HCT116 (cell line): ENCODE results near the gene B3GALT2. TPM values are rescaled to one million over a fixed set of nuclear protein-coding genes. Genes with fewer than 3 reads are reported as not detected.

Experiments used
- ATAC-seq: fragments of 200-7000 bp; cut with Tn5 transposase; 2 replicates; pipeline ENCODE4 v1.9.1; 2020; ENCODE audit warnings: mild to moderate bottlenecking, moderate library complexity
- BruUV-seq: library from RNA; stranded (reverse); fragments of 400-500 nt; replicated peaks from 2 replicates; lab custom pipeline; 2021; lab: Mats Ljungman, UMichigan
- CTCF ChIA-PET: fragments of 300-600 bp; sonication (Branson Sonifier 250); formaldehyde crosslinking; loops from one replicate; lab custom pipeline; 2021; ENCODE audit warnings: antibody characterized with exemption; lab: Charles Lee
- POLR2A ChIA-PET: fragments of 300-600, 350-600 bp; sonication (Branson Sonifier 250); formaldehyde crosslinking; loops from one replicate; lab custom pipeline; 2021; ENCODE audit warnings: antibody characterized with exemption; lab: Charles Lee
- RAD21 ChIA-PET, 2 experiments: fragments of 300-600 bp; sonication (Branson Sonifier 250); formaldehyde crosslinking; loops; one replicate each; lab custom pipeline; 2023; ENCODE audit warnings: low total read pairs in 2 of 2; ENCODE audit not compliant: uncharacterized antibody in 2 of 2, unreplicated experiment in 2 of 2, low non-redundant PET in 1 of 2; lab: Charles Lee
- DNase-seq: peaks from one replicate; pipeline ENCODE4 v3.0.0-alpha.2; 2010; ENCODE audit warnings: low read depth, low spot score
- H2AFZ ChIP-seq: fragments of 200-600 bp; shearing (Covaris generic), sonication (generic); 2 replicates; pipeline ENCODE4 v1.6.1; 2017; ENCODE audit warnings: low read depth, mixed run types, mixed read lengths, antibody characterized with exemption, low read length; ENCODE audit not compliant: poor library complexity, severe bottlenecking
- H3K27ac ChIP-seq: 2 replicates; pipeline ENCODE4 v1.5.1; 2012; ENCODE audit warnings: low read depth, low read length
- H3K27me3 ChIP-seq: fragments of 200-600 bp; sonication (generic); 2 replicates; pipeline ENCODE4 v1.6.1; 2016; ENCODE audit warnings: mixed run types, low read length, mixed read lengths; ENCODE audit not compliant: insufficient read depth
- H3K36me3 ChIP-seq, 2 experiments: fragments of 200-500 bp in 1 of 2; fragments of 200-600 bp in 1 of 2; sonication (Bioruptor generic) in 1 of 2; sonication (generic) in 1 of 2; 2 replicates each; pipeline versions ENCODE4 v1.5.1 to v1.6.1; 2014 to 2016; ENCODE audit warnings: low read length in 2 of 2, inconsistent platforms in 1 of 2, mixed read lengths in 1 of 2, mixed run types in 1 of 2; ENCODE audit not compliant: insufficient read depth in 2 of 2, control insufficient read depth in 1 of 2
- H3K4me1 ChIP-seq, 2 experiments: fragments of 200-600 bp in 1 of 2; sonication (generic) in 1 of 2; 2 replicates each; pipeline versions ENCODE4 v1.5.1 to v1.6.1; 2012 to 2017; ENCODE audit warnings: low read length in 2 of 2, inconsistent platforms in 1 of 2, mild to moderate bottlenecking in 1 of 2, mixed read lengths in 1 of 2, mixed run types in 1 of 2, moderate library complexity in 1 of 2; ENCODE audit not compliant: insufficient read depth in 2 of 2, control insufficient read depth in 1 of 2
- H3K4me2 ChIP-seq: fragments of 200-600 bp; sonication (generic); 2 replicates; pipeline ENCODE4 v1.6.1; 2017; ENCODE audit warnings: mixed run types, low read length, mixed read lengths
- H3K4me3 ChIP-seq, 2 experiments: fragments of 200-600 bp in 1 of 2; sonication (generic) in 1 of 2; replicated peaks in 1 of 2; 2 replicates each; pipeline ENCODE4 v1.5.1; 2011 to 2016; ENCODE audit warnings: low read length in 2 of 2, control low read depth in 1 of 2, low read depth in 1 of 2, mild to moderate bottlenecking in 1 of 2, mixed read lengths in 1 of 2, mixed run types in 1 of 2
- H3K79me2 ChIP-seq: fragments of 200-600 bp; sonication (generic); 2 replicates; pipeline ENCODE4 v1.6.1; 2017; ENCODE audit warnings: mild to moderate bottlenecking, mixed run types, low read length, moderate library complexity, mixed read lengths; ENCODE audit not compliant: insufficient read depth
- H3K9ac ChIP-seq: fragments of 200-600 bp; sonication (generic); 2 replicates; pipeline ENCODE4 v1.6.1; 2016; ENCODE audit warnings: low read length, mixed read lengths
- H3K9me2 ChIP-seq: fragments of 200-600 bp; sonication (generic), shearing (Covaris generic); 2 replicates; pipeline ENCODE4 v1.6.1; 2017; ENCODE audit warnings: mixed run types, mild to moderate bottlenecking, moderate library complexity; ENCODE audit not compliant: insufficient read depth
- H3K9me3 ChIP-seq, 2 experiments: fragments of 200-500 bp in 1 of 2; fragments of 200-600 bp in 1 of 2; sonication (Bioruptor generic) in 1 of 2; sonication (generic) in 1 of 2; 2 replicates each; pipeline ENCODE4 v1.6.1; 2014 to 2017; ENCODE audit warnings: low read length in 2 of 2, mixed read lengths in 2 of 2, inconsistent platforms in 1 of 2, low read depth in 1 of 2, mild to moderate bottlenecking in 1 of 2, mixed run types in 1 of 2, moderate library complexity in 1 of 2; ENCODE audit not compliant: control insufficient read depth in 1 of 2, insufficient read depth in 1 of 2
- H4K20me1 ChIP-seq: fragments of 200-600 bp; sonication (generic), shearing (Covaris generic); 2 replicates; pipeline ENCODE4 v1.6.1; 2017; ENCODE audit warnings: mixed run types, mild to moderate bottlenecking, moderate library complexity; ENCODE audit not compliant: insufficient read depth
- EZH2phosphoT487 ChIP-seq: fragments of 200-600 bp; IDR thresholded peaks from 2 replicates; pipeline ENCODE4 v1.6.1; 2018; ENCODE audit warnings: antibody characterized with exemption, borderline replicate concordance
- RAD21 ChIP-seq: IDR thresholded peaks from 2 replicates; pipeline ENCODE4 v1.6.1; 2012; ENCODE audit warnings: low read depth, mild to moderate bottlenecking
- REST ChIP-seq: IDR thresholded peaks from 2 replicates; pipeline ENCODE4 v1.6.1; 2012; ENCODE audit warnings: low read depth
- SIN3A ChIP-seq: IDR thresholded peaks from 2 replicates; pipeline ENCODE4 v1.6.1; 2012; ENCODE audit warnings: low read depth
- SRF ChIP-seq: IDR thresholded peaks from 2 replicates; pipeline ENCODE4 v1.6.1; 2012; ENCODE audit warnings: low read depth
- YY1 ChIP-seq: IDR thresholded peaks from 2 replicates; pipeline ENCODE4 v1.6.1; 2011; ENCODE audit warnings: low read length, low read depth, moderate library complexity, mild to moderate bottlenecking; ENCODE audit not compliant: insufficient replicate concordance; ENCODE audit errors: extremely low read depth
- ZBTB33 ChIP-seq: IDR thresholded peaks from 2 replicates; pipeline ENCODE4 v1.6.1; 2011; ENCODE audit warnings: mild to moderate bottlenecking, low read length, moderate library complexity; ENCODE audit not compliant: insufficient replicate concordance; ENCODE audit errors: extremely low read depth
- ZNF274 ChIP-seq: fragments of 200-500 bp; sonication (Bioruptor generic); IDR thresholded peaks from 2 replicates; pipeline ENCODE4 v1.6.1; 2014; ENCODE audit warnings: mild to moderate bottlenecking, low read depth, low read length, inconsistent platforms
- intact Hi-C: fragments of 100-400 bp; cut with micrococcal nuclease; formaldehyde crosslinking; loops from 2 replicates; pipeline ENCODE4 v1.10.0; 2022
- total RNA-seq: library from RNA; stranded (reverse); gene quantifications from one replicate; pipeline ENCODE4 v1.2.1, GENCODE V29; 2021; ENCODE audit not compliant: unreplicated experiment

Gene B3GALT2
- total RNA-seq, 1 experiment from 2014 or later, result 0.15 TPM

- intact Hi-C loops, result no loop called here
- H3K9me2 ChIP-seq, result no peaks in the 10 kb centered on the region
- peaks cover 55% of the 10 kb centered on the region for H3K79me2 ChIP-seq
- POLR2A ChIA-PET, result no interaction called here
- TF ChIP-seq REST (no peak), SRF (no peak), YY1 (no peak), ZBTB33 (no peak), ZNF274 (no peak), EZH2phosphoT487 (no peak), RAD21 (no peak), SIN3A (no peak)
- TF ChIP-seq, all 23 proteins: peak for 0
- H3K27ac ChIP-seq, result no peak overlapping the region
- H3K36me3 ChIP-seq, result no peaks in the 10 kb centered on the region
- H3K4me1 ChIP-seq, result no peaks in the 10 kb centered on the region
- ATAC-seq, result no peak
- H3K9me3 ChIP-seq, result no peaks in the 10 kb centered on the region
- no TSS peak for BruUV-seq
- CTCF ChIA-PET, result no interaction called here
- no peak overlapping the region for H3K4me2 ChIP-seq
- H4K20me1 ChIP-seq, result peaks cover 20% of the 10 kb centered on the region
- no peak overlapping the region for H3K4me3 ChIP-seq
- H3K9ac ChIP-seq, result no peak overlapping the region
- no peak overlapping the region for H2AFZ ChIP-seq
- RAD21 ChIA-PET, result no interaction called here
- no peaks in the 10 kb centered on the region for H3K27me3 ChIP-seq
- no peak for DNase-seq
Measured at GRCh38 chr1:193176113-193176512, 10.3 kb downstream of the B3GALT2 start.
